ENCODE measurements around the gene RIPK1.
A peak's percentile ranks its signal among the peaks of the same experiment; 100 is the strongest.
"Not testable (repeated sequence)": the region's sequence is repeated elsewhere in the genome, so short reads cannot be mapped to it uniquely, and the experiment has no call there.

RIPK1 gene

DNA sequence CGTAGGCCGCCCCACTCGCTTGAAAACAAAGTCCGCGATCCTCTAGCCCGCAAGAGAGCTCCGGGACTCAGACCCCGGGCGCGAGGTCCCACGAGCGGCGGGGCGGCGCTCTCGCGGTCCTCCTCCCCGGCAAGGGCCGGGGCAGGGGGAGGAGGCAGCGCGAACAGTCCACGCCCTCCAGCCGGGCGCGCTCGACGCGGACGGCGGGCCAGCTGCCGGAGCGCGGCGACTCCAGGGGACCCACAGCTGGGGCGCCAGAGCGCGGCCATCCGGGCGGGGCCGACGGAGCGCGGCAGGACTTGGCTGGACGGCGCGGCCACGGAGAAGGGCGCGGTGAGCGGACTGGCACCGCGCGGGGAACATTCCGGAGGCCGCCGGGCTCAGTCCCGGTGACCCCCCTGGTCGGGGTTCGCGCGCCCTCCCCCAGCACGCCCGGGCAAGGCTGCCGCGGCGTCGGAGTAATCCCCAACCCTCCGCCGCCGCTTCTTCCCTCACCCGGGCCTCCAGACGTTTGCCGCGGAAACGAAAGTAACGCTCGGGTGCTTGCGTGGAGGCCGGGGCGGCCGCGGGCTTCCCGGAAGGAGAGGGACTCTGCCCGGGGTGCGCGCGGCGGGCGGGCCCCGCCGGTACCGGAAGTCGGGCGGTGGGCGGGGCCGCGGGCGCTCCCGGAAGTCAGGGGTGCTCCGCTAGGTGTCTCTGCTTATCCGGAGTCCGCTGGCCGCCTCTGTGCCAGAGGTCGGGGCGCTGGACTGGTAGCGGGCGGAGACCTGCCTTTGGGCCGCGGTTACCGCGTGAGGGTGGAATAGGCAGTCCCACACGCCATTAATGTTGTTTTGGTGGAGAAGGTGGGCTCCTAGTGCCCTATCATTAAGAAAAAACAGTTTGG is at the start of gene RIPK1:
TSS of gene RIPK1 (plus strand) at position 166 of the 886 bp plus-strand sequence. CDS start 8,330 bp downstream, outside the sequence.
- peak; percentile 78 to 92 for DNase-seq (ENCODE audit: extremely low read depth in 1 of 2, low read depth in 1 of 2)

- no peak for DNase-seq (ENCODE audit: extremely low read depth in 1 of 2, low read depth in 1 of 2)
Observed at GRCh38 chr6:3019065-3019464, 49.2 kb upstream of the RIPK1 start.

DNA sequence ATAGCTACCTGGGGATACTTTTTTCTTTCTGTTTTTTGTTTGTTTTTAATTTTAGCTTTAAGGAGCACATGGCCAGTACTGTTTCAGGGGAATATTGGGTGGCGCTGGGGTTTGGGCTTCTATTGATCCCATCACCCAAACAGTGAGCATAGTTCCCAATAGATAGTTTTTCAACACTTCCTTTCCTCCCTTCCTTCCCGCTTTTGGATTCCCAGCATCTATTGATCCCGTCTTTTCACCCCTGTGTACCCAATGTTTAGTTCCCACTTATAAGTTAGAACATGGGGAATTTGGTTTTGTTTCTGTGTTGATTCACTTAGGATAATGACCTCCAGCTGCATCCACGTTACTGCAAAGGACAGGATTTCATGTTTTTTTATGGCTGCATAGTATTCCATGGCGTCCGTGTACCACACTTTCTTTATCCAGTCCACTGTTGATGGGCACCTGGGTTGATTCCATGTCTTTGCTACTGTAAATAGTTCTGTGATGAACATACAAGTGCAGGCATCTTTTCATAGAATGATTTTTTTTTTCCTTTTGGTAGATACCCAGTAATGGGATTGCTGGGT is 48.5 kb upstream of the RIPK1 start:
- no peak for DNase-seq (ENCODE audit: extremely low read depth in 1 of 2, low read depth in 1 of 2)

- not testable (repeated sequence) for DNase-seq (ENCODE audit: extremely low read depth in 1 of 2, low read depth in 1 of 2)
Observed at GRCh38 chr6:3020976-3021598, 47.2 kb upstream of the RIPK1 start.

DNA sequence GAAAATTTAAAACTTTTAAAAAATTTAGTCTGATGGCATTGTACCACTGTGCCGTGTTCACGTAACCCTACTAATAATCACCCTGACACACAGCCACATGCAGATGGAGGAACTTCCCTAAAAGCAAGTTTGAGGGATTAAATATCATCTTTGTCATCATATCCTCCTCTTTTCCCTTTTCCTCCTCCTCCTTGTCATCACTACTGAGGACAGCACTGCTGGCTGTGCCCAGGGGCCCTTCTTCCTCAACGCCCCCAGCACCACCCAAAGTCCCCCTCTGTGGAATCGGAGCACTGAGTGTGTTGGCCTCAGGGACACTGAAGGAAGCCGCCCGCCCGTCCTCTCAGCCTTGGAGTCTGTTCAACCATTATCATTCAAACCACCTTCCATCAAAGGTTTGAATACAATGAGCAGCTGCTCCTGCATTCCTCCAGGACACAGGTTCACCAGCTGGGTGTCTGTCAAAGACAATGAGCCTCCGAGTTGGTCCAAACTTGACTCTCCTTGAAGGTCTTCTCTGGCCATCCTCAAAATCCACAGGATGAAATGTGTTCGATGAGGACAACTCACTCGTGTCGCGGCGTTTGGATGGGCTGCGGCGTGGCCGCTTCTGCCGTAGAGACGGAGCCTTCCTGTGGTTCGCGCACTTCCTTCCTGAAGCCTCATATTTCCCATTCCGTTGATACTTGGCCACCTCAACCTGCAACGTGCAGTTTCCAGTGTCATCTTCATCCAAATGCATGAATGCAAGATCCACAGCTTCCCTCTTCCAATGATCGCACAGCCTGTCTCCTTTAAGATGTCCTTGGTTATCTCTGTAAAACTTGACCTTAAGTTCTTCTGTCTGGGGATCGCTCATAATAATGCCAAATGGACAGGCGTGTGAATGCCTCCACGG is 45.3 kb upstream of the RIPK1 start:
- DNase-seq (ENCODE audit: extremely low read depth in 1 of 2, low read depth in 1 of 2) = no peak

GRCh38 chr6:3023663-3024483 is 44.4 kb upstream of the RIPK1 start:
- DNase-seq (ENCODE audit: extremely low read depth in 1 of 2, low read depth in 1 of 2) = peak; percentile 75 to 83

DNA sequence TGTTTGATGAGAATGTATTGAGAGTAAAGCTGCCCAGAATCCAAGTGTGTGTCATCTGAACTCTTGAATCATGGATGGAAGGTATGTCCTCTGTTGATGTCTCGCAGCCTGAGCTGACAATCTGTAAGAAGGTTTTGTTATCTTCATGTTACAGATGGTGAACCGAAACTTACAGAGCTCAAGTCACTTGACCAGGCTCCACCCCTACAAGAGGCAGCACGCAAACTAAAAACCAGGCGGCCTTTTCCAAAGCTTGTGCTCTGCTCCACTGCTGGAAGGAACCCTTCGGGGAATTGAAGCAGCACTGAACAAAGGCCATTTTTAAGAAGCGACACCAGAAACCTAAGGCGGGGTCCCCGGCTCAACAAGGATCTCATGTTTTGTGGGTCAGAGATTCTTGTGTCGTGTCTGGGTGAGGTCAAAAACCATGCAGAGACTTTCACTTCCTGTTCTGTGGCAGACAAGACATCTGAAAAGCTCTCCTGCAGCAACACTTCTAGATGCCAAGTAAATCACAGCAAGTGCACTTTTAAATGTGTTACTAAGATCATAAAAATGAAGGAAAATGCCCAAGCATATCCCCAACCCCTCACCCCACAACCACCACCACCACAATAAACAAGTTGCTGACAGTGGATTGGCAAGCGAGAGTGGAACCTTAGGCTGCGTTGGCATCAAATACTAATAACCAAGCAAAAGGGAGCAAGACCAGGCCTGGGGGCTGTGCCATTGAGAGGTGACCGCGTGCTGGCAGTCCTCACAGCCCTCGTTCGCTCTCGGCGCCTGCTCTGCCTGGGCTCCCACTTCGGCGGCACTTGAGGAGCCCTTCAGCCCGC is 41.3 kb upstream of the RIPK1 start:
- no peak for DNase-seq (ENCODE audit: extremely low read depth in 1 of 2, low read depth in 1 of 2)

DNA sequence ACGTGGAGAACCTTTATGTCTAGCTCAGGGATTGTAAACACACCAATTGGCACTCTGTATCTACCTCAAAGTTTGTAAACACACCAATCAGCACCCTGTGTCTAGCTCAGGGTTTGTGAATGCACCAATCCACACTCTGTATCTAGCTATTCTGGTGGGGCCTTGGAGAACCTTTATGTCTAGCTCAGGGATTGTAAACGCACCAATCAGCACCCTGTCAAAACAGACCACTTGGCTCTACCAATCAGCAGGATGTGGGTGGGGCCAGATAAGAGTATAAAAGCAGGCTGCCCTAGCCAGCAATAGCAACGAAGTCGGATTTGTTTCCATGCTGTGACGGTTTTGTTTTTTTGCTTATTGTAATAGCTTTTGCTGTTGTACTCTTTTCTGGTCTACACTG is 40.1 kb upstream of the RIPK1 start:
- not testable (repeated sequence) for DNase-seq (ENCODE audit: extremely low read depth in 1 of 2, low read depth in 1 of 2)

GRCh38 chr6:3031857-3032640 is 36.2 kb upstream of the RIPK1 start:
- DNase-seq (ENCODE audit: extremely low read depth in 1 of 2, low read depth in 1 of 2) = no peak

DNA sequence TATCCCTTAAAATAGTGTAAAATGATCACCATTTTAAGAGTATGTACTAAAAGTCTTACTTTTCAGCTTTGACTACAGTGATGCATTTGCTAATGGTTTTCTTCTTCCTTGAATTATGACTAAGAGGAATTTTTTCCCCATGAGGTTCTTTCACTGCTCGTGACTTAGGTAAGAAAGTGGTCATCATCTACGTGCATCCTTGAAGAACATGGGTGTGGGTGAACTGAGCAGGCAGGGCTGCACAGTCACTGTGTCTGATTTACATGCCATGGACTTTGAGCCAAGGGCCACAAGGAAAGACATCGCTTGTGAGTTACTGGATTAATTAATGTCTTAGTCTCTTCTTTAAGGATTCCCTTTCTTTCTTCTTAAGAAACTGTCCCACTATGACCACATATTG is 35.3 kb upstream of the RIPK1 start:
- DNase-seq (ENCODE audit: extremely low read depth in 1 of 2, low read depth in 1 of 2) = no peak

- no peak for DNase-seq (ENCODE audit: extremely low read depth in 1 of 2, low read depth in 1 of 2)
Observed at GRCh38 chr6:3033652-3034051, 34.6 kb upstream of the RIPK1 start.

DNA sequence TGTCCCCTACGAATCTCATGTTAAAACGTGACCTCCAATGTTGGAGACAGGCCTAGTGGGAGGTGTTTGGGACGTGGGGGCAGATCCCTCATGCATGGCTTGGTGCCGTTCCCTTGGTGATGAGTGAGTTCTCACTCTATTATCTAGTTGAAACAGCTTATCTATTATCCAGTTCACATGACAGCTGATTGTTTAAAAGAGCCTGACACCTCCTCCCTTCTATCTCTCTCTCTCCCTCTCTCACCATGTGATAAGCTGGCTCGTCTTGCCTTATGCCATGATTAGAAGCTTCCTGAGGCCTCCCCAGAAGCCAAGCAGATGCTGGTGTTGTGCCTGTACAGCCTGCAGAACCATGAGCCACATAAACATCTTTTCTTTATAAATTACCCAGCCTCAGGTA is 32.9 kb upstream of the RIPK1 start:
- no peak for DNase-seq (ENCODE audit: extremely low read depth in 1 of 2, low read depth in 1 of 2)

GRCh38 chr6:3036861-3037637 is 31.2 kb upstream of the RIPK1 start:
- no peak for DNase-seq (ENCODE audit: extremely low read depth in 1 of 2, low read depth in 1 of 2)

GRCh38 chr6:3037638-3038365 is 30.5 kb upstream of the RIPK1 start:
- DNase-seq (ENCODE audit: extremely low read depth in 1 of 2, low read depth in 1 of 2) = no peak

DNA sequence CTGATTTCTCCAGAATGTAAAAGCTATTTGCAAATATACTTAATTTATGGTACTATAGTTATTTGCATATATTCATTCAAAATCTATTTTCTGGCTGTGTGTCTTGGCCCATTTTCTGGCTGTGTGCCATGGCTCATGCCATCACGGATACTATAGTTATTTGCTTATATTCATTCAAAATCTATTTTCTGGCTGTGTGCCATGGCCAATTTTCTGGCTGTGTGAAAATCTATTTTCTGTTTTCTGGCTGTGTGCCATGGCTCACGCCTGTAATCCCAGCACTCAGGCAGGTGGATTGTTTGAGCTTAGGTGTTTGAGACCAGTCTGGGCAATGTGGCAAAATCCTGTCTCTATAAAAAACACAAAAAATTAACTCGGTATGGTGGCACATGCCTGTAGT is 28.9 kb upstream of the RIPK1 start:
- DNase-seq (ENCODE audit: extremely low read depth in 1 of 2, low read depth in 1 of 2) = no peak

DNA sequence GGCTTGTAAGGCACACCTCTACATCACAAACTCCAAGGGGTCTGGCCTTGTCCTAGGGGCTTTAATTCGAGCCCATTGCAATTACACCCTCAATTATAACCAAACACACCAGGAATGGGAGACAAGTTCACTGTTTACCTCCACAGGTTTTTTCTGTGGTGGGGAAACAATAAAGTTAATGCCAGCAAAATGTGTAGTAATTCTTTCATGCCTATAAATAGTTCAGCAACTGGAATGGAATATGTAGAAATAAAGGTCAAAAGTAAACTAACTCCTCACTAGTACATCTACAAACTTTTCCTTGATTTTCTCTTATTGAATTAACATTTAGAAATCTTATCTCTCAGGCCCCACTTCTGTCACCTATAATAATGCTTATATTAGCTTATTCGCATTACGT is 27.1 kb upstream of the RIPK1 start:
- DNase-seq (ENCODE audit: extremely low read depth in 1 of 2, low read depth in 1 of 2) = no peak

- DNase-seq (ENCODE audit: extremely low read depth in 1 of 2, low read depth in 1 of 2) = no peak
Observed at GRCh38 chr6:3041606-3042005, 26.7 kb upstream of the RIPK1 start.
